ENCODE results near the gene PDHA1. TPM values are rescaled to one million over a fixed set of nuclear protein-coding genes. Genes with fewer than 3 reads are reported as not detected.
A peak's percentile ranks its signal among the peaks of the same experiment; 100 is the strongest.

Gene PDHA1
- total RNA-seq (206 TPM), polyA plus RNA-seq (ENCODE audit: insufficient read depth, low read depth, low replicate concordance) (526 TPM)
- long read RNA-seq, donor 1, transcript PDHA1-206 (11 exons, 3,310 nt): minor isoform, 10 of 96 reads
- long read RNA-seq, donor 1, transcript PDHA1-208 (3 exons, 791 nt): major isoform, 13 of 96 reads
- long read RNA-seq, donor 1, transcript PDHA1-202 (4 exons, 709 nt): minor isoform, 6 of 96 reads
- long read RNA-seq, donor 1, partial matches to known transcripts: 60 of 96 reads
- long read RNA-seq, donor 1, other reads (novel, unspliced or antisense): 0 of 96 reads
- long read RNA-seq, donor 2, transcript PDHA1-202 (4 exons, 709 nt): minor isoform, 5 of 130 reads
- long read RNA-seq, donor 2, transcript PDHA1-208 (3 exons, 791 nt): minor isoform, 5 of 130 reads
- long read RNA-seq, donor 2, transcript PDHA1-206 (11 exons, 3,310 nt): major isoform, 44 of 130 reads
- long read RNA-seq, donor 2, partial matches to known transcripts: 68 of 130 reads
- long read RNA-seq, donor 2, other reads (novel, unspliced or antisense): 0 of 130 reads
- long read RNA-seq, donor 3, transcript PDHA1-208 (3 exons, 791 nt): minor isoform, 6 of 132 reads
- long read RNA-seq, donor 3, transcript PDHA1-206 (11 exons, 3,310 nt): major isoform, 40 of 132 reads
- long read RNA-seq, donor 3, partial matches to known transcripts: 72 of 132 reads
- long read RNA-seq, donor 3, other reads (novel, unspliced or antisense): 0 of 132 reads
- long read RNA-seq, donor 4, transcript PDHA1-208 (3 exons, 791 nt): minor isoform, 5 of 127 reads
- long read RNA-seq, donor 4, transcript PDHA1-210 (4 exons, 437 nt): minor isoform, 6 of 127 reads
- long read RNA-seq, donor 4, transcript PDHA1-206 (11 exons, 3,310 nt): major isoform, 26 of 127 reads
- long read RNA-seq, donor 4, partial matches to known transcripts: 80 of 127 reads
- long read RNA-seq, donor 4, other reads (novel, unspliced or antisense): 0 of 127 reads
- long read RNA-seq, donor 5, partial matches to known transcripts: 0 of 5 reads
- long read RNA-seq, donor 5, other reads (novel, unspliced or antisense): 0 of 5 reads
- long read RNA-seq, donor 6, transcript PDHA1-206 (11 exons, 3,310 nt): major isoform, 25 of 103 reads
- long read RNA-seq, donor 6, partial matches to known transcripts: 67 of 103 reads
- long read RNA-seq, donor 6, other reads (novel, unspliced or antisense): 0 of 103 reads
- long read RNA-seq, donor 7, transcript PDHA1-206 (11 exons, 3,310 nt): major isoform, 132 of 204 reads
- long read RNA-seq, donor 7, partial matches to known transcripts: 53 of 204 reads
- long read RNA-seq, donor 7, other reads (novel, unspliced or antisense): 7 of 204 reads
- long read RNA-seq, donor 8, transcript PDHA1-206 (11 exons, 3,310 nt): major isoform, 13 of 60 reads
- long read RNA-seq, donor 8, partial matches to known transcripts: 35 of 60 reads
- long read RNA-seq, donor 8, other reads (novel, unspliced or antisense): 0 of 60 reads
- long read RNA-seq, donor 9, transcript PDHA1-206 (11 exons, 3,310 nt): major isoform, 11 of 34 reads
- long read RNA-seq, donor 9, partial matches to known transcripts: 19 of 34 reads
- long read RNA-seq, donor 9, other reads (novel, unspliced or antisense): 0 of 34 reads
- long read RNA-seq, donor 10, transcript PDHA1-206 (11 exons, 3,310 nt): major isoform, 18 of 97 reads
- long read RNA-seq, donor 10, transcript PDHA1-210 (4 exons, 437 nt): minor isoform, 5 of 97 reads
- long read RNA-seq, donor 10, transcript PDHA1-202 (4 exons, 709 nt): minor isoform, 6 of 97 reads
- long read RNA-seq, donor 10, partial matches to known transcripts: 60 of 97 reads
- long read RNA-seq, donor 10, other reads (novel, unspliced or antisense): 0 of 97 reads

DNA sequence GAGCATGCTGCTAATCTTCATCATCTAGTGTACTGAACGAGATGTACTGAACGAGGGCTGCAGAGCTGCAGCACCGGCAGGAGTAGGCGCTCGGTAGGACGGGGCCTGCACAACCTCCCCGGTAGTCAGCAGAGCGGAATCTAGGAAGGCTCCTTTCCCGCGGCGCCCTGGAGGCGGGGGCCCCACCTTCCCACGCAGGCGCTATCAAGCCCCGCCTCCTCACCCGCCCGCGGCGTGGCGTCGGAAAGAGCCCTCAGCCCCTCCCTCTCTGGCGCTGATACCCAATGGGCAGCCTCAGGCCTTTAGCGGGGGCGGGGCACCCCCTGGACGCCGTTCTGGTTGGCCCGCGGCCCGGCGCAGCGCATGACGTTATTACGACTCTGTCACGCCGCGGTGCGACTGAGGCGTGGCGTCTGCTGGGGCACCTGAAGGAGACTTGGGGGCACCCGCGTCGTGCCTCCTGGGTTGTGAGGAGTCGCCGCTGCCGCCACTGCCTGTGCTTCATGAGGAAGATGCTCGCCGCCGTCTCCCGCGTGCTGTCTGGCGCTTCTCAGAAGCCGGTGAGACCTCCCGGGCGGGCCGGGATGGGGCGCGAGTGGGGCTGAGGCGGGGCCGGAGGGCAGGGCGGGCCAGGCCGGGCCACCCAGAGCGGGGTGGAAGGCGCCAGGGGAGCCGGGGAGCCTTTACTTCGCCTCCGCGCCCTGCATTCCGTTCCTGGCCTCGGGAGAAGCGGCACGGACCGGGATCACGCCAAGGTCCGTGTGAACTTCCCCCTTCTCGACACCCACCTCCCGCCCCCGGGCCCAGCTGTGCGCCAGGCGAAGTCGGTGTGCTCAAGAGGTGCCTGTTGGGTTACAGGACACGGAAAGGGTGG, at the start of gene PDHA1:
PDHA1 (plus strand) TSS at position 393 of the 874 bp plus-strand sequence; CDS start at position 504, 111 bp downstream.
- Histone ChIP-seq H3K4me3 (ENCODE audit: low read length in 3 of 3) (peak within 1 kb of the TSS; percentile 76 to 84 (median 82)), H3K9ac (ENCODE audit: low read length in 3 of 3) (peak within 1 kb of the TSS; percentile 51 to 71 (median 60)), H3K27me3 (ENCODE audit: control insufficient read depth, insufficient read depth, low read length) (no peaks in the 10 kb centered on the region), H3K9me3 (ENCODE audit: control insufficient read depth in 2 of 3, insufficient read depth in 1 of 3, low read length in 3 of 3) (no peaks in the 10 kb centered on the region), H3K4me1 (ENCODE audit: control insufficient read depth in 2 of 3, insufficient read depth in 2 of 3, low read depth in 1 of 3, low read length in 3 of 3) (peaks cover 0 to 2% (median 0%) of the 10 kb centered on the region in 3 donors), H3K36me3 (ENCODE audit: control insufficient read depth in 2 of 3, insufficient read depth in 3 of 3, low read length in 3 of 3) (no peaks in the 10 kb centered on the region), H3K27ac (ENCODE audit: low read depth in 2 of 2, low read length in 2 of 2) (peak within 1 kb of the TSS; percentile 74 to 87)
- intact Hi-C loops (cut with DNase I): no loop called here
- peak; percentile 94 to 97 (median 96) for DNase-seq
- FAIRE-seq: peak; percentile 97
- TF ChIP-seq, protein P1, sequence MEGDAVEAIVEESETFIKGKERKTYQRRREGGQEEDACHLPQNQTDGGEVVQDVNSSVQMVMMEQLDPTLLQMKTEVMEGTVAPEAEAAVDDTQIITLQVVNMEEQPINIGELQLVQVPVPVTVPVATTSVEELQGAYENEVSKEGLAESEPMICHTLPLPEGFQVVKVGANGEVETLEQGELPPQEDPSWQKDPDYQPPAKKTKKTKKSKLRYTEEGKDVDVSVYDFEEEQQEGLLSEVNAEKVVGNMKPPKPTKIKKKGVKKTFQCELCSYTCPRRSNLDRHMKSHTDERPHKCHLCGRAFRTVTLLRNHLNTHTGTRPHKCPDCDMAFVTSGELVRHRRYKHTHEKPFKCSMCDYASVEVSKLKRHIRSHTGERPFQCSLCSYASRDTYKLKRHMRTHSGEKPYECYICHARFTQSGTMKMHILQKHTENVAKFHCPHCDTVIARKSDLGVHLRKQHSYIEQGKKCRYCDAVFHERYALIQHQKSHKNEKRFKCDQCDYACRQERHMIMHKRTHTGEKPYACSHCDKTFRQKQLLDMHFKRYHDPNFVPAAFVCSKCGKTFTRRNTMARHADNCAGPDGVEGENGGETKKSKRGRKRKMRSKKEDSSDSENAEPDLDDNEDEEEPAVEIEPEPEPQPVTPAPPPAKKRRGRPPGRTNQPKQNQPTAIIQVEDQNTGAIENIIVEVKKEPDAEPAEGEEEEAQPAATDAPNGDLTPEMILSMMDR (IDR thresholded peaks at IDR 0.05; ENCODE audit: borderline replicate concordance, extremely low read depth, insufficient read depth): no peak

DNA sequence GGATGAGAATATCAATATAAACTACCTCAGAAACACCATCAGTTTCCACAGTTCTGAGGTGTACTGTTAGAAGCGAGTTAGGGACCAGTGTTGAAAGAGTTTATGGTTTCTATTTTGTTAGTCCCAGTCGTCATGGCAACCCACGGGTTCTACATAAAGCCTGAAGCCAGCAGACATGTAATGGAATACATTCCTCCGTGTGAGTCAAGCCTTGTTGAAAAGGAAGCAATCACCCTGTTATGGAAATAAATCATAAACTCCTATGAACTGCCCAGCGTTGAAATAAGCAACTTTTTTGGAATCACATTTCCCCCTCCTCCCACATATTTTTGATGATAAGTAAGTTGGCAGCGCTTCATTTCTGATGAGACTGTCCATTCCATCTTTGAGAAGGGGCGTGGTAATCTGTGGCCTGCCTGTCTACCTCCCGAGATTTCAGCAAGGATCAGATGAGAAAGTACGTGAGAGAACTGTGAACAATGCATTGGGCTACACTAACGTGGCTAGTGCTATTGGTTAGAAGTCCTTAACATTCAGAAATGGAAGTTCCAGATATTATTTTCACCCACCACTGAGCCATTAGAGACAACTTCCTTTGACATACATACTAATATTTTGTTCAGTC, 40.4 kb upstream of the PDHA1 start:
- no peaks in the 10 kb centered on the region for H3K4me1 ChIP-seq (ENCODE audit: control insufficient read depth in 2 of 3, insufficient read depth in 2 of 3, low read depth in 1 of 3, low read length in 3 of 3)
- H3K36me3 ChIP-seq (ENCODE audit: control insufficient read depth in 2 of 3, insufficient read depth in 3 of 3, low read length in 3 of 3): no peaks in the 10 kb centered on the region
- H3K27ac ChIP-seq (ENCODE audit: low read depth in 2 of 2, low read length in 2 of 2): no peak overlapping the region
- H3K4me3 ChIP-seq (ENCODE audit: low read length in 3 of 3): no peak overlapping the region
- no peak overlapping the region for H3K9ac ChIP-seq (ENCODE audit: low read length in 3 of 3)
- intact Hi-C loops (cut with DNase I): no loop called here
- DNase-seq (peak in 3 of 5 donors; percentile 13 to 51 (median 33)), FAIRE-seq (no peak)
- H3K27me3 ChIP-seq (ENCODE audit: control insufficient read depth, insufficient read depth, low read length): no peaks in the 10 kb centered on the region
- TF ChIP-seq, protein P1 (IDR thresholded peaks at IDR 0.05; ENCODE audit: borderline replicate concordance, extremely low read depth, insufficient read depth): no peak
- no peaks in the 10 kb centered on the region for H3K9me3 ChIP-seq (ENCODE audit: control insufficient read depth in 2 of 3, insufficient read depth in 1 of 3, low read length in 3 of 3)
